NK-92 (cell line): Measurements from ENCODE around the gene FIGNL1.

Experiments used
- DNase-seq: peaks from one replicate; lab custom pipeline; 2025; ENCODE audit not compliant: unreplicated experiment; lab: John Stamatoyannopoulos, UW

The FIGNL1 gene

DNA sequence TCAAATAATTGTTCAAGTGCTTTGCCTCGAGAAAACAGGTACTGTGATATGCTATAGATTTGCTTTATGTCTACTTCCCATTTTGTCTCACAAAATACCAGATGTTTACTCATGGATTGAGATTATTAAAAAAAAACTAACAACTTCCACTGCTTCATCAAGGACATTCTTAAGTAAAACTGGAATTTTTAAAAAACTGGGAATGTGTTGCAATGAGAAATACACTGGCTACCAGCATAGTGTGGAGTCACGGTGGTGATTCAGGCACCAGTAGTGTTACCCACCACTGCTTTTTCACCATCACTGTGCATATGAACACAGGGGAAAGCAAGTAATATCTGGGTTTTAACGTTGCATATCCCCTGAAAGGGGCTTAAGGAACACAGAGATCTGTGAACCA lies 21.2 kb downstream of the FIGNL1 start:
- no peak for DNase-seq

DNA sequence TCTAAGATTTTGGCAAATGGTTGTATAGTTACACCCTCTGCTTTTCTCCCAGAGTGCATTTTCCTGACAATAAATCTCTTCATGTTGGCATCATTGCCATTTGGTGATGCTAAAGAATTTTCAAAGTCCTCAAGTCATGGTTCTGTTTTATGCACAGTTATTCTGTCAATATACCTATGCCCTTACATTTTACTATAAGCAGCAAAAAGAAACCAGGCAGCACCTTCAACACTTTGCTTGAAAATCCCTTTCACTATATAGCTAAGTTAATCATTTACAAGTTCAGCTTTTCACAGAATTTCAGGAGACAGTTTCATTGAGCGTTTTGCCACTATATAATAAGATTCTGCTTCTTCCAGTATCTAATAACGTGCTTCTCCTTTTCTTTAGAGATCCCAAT lies 22.6 kb downstream of the FIGNL1 start:
- DNase-seq, result no peak

DNA sequence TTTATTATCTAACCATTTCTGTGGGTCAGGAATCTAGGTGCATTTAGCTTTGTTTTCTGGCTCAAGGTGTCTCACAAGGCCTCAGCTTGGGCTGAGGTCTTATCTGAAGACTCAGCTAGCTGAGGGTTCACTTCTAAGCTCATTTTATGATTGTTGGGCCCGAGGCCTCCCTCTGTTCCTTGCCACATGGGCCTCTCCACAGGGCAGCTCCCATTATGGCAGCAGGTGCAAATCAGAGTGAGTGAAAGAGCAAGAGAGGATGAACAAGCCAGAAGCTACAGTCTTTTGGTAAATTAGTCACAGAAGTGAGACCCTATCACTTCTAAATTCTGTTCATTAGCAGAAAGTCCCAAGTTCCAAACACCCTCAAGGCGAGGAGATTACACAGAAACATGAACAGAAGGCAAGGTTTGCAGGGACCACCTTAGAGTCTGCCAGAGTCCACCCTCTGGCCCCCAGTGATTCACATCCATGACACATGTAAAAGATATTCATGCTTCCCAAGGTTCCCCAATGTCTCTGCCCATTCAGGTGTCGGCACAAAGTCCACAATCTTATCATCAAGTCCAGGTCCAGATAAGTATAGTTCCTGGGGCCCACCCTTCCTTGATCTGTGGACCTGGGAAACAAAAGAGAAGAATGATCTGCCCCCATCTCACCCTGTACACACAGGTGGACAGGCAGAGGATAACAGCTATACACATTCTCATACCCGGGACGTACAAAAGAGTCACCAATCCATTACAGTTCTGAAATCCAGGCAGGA lies 23.7 kb downstream of the FIGNL1 start:
- DNase-seq, result no peak

DNA sequence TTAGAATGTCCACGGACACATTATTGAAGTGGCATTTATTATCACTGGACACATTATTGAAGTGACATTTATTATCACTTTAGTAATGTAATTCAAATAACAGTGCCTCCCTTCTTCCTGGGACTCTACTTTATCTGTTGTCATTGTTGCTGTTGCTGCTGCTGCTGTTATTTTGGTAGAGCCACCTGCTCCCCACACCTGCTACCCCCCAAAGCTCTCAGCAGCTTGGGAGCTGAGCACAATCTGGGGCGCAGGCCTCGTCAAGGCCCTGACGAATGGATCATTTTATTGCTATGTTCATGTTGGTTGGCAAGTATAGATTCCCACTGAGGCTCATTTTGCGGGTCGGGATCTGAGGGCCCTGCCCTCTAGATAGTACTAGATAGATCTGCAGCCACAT lies 24.8 kb downstream of the FIGNL1 start:
- no peak for DNase-seq

DNA sequence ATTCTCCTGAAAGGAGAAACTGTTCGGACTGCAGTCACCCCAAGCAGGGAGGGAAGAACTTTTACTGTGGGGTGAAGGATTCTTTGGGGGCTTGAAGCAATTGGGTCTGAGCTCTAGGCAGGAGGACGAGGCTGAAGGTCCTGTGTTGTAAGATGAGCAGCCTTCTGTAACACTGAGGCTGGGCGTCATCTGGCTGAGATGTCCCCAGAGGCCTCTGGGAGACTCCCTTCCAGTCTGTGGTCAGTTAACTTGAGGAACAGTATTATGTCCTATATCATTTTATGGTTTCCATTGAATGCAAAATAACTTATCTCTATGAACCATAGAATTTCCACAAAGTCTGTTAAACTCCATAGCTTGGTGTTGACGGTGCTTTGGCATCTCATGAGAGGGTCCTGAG lies 26.3 kb downstream of the FIGNL1 start:
- no peak for DNase-seq

DNA sequence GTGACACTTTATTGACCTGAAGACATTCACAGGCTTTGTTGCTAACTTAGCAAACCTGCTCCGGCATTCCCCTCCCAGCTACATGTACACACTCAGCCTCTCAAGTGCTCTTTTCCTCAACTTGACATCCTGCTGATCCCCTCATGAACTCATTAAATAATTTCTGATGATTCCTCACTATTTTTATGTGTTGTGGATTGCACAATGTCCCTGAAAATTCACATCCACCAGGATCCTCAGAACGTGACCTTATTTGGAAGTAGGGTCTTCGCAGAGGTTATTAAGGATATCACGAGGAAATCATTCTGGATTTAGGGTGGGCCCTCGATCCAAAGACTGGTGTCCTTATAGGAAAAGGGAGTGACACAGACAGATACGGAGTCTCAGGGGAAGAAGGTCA lies 27.3 kb downstream of the FIGNL1 start:
- DNase-seq, result no peak

DNA sequence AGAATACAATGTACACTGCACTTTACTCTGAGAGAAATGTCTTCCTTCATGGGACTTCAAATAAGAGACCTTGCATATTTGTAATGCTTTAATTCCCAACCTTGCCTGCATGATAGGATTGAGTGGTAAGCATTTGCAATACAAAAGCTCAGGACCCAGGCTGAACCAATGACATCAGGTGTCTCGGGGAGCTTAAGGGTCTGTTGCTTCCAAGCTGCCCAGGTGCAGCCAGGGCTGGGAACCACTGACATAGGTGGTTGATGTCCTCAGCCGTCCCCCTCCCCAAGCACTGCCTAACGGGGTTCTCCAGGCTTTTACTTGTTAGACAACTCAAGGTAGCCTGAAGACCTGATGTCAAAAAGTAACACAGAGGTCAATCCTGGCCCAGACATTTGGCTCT lies 29.1 kb downstream of the FIGNL1 start:
- no peak for DNase-seq

DNA sequence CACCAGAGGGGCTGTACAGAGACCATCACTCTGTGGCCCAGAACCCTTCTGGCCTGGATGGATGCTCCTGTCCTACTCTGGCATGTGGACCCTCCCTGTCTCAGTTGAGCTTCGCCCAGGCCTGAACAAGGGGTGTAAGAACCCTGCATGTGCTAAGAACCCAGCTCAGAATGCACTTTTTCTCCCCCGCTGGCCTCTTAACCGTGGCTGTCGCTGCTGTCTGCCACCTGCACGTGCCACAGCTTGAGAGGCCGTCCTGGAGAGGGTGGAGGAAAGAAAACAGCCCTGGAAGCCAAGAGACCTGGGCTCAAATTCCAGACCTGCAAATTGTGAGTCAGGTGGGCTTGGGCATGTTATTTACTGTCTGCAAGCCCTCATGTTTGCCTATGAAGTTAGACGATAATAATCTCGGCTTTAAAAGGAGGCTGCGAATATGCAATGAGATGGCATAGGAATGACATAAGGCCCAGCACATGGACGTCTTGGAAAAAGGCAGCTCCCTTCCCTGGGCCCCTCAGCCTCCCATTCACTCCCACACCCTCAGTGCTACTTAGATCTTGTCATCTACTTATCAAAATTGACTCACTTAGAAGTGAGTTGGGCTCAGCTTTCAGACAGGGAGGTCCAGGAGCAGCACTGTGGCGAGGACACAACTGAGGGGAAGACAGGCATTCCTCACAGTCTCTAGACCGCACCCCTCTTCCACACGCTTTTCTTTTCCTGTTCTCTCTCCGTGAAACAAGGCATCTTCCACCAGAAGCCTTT lies 31.4 kb downstream of the FIGNL1 start:
- DNase-seq, result no peak

DNA sequence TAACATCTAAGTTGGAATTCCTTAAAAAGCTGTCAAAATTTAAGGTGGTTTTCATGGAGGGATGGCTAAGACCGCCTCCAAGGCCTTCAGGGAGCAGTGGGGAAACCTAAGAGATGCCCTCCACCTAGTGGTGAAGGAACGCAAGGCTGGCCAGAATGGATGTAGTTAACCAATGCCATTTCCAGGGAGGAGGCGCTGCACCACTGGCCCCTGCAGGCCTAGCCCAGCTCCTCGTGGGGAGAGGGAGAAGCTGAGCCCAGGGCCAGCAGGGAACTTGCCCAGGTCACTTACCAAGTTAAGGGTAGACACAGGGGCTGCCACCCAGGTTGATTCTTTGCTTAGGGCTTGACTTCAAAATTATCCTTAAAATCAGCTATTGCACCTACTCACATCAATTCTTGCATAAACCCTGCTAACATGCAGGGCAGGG lies 32.0 kb downstream of the FIGNL1 start:
- DNase-seq, result no peak

DNA sequence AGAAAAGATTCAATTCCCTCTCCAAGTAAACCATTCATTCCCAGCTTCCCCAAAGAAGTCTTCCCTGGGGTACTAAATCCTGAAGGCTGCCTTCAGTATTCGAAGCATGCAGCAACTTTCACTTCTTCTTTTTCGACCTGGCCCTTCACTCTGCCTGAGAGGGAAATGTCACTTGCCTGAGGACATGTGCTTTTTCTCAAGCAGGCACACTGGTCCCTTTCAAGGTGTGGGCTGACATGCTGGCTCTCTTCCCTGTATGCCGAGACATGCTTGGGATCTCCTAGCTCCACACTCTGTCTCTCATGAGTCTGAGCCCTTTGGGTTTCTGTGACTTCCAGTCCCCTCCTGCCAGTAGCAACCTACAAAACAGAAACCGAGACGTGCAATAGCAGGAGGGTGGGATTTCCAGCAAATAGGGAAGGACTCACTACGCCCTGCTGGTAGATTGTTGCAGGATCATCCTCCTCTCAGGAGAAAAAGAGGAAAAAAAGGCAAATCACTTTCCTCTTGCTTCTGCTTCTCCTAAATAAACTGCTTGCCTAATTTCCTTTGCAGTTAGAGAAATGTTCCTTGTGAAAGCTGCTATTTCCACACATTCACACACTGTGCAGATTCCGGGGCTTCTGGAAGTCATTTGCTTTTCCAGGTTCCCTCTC lies 33.5 kb downstream of the FIGNL1 start:
- DNase-seq, result no peak

DNA sequence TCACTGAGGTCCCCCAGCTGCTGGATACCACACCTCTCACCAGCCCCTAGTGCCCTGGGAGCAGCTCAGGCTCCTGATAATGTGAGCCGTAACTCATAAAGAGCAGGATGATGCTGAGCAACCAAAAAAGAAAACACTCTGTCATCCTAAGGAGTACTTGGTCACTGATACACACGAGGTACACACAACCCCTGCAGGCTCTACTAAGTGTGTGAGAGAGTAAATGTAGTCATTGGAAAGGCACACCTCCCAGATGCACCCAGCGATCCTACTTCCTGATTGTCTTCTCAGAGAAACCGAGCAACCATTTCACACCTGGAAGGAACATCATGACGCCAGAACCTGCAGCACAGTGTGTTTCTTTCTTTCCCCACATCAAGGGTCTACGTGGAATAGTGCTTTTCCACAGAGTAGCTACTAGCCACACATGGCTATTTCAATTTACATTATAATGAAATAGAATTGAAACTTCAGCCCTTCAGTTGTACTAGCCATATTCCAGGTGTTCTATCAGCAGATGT lies 34.2 kb downstream of the FIGNL1 start:
- DNase-seq, result no peak

DNA sequence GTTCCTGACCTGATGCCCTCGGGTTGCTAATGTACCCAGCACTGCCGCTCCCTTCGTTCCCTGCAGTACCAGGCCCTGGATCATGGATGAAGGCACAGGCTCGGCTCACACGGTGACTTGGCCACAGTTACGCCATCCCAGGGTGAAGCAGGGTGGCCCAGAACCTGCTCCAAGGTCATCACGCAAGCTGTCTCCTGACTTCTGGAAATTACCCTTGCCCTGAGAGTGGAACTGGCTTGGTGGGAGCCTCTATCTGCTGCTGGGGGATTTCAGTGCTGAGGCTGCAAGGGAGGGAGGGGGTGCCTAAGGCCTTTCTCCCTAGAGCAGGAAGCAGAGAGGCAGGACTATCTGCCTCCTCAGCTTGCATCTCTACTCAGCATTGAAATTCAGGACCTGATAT lies 36.6 kb downstream of the FIGNL1 start:
- no peak for DNase-seq

DNA sequence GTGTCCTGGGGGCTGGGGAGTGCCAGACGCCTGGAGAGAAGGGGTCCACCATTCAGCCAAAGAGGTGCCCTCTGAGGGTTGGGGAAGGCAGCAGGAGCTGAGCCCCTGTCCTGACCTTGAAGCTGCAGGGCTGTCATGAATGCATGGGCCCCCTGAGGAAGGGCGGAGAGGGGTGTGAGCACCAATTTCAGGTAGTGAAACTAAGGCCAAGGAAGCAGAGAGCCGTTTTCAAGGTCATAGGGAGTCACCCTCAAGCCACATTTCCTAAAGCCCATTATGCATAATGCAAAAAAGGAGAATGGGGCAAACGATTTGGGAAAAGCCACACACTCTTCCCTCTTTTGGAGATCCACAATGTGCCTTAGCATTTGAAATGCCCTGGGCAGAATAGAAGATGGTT lies 37.2 kb downstream of the FIGNL1 start:
- DNase-seq, result no peak

DNA sequence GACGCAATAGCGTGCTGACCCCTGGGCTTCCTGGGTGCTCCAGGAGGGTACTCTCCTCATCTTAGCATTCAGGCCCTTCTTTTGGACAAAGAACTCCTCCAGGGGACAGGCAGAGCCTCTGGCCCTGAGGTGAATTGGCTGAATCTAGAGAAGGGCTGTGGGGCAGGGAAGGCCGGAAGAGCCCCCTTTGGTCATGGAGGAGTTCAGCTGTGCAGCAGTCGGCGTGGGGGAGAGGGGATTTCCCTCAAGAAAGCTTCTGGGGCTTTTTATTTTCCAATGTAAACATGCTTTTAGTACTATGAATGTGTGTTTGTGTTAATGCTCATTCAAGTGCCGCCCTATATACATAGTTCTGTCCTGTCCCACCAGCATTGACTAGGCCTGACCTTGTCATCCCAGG lies 38.8 kb downstream of the FIGNL1 start:
- no peak for DNase-seq

DNA sequence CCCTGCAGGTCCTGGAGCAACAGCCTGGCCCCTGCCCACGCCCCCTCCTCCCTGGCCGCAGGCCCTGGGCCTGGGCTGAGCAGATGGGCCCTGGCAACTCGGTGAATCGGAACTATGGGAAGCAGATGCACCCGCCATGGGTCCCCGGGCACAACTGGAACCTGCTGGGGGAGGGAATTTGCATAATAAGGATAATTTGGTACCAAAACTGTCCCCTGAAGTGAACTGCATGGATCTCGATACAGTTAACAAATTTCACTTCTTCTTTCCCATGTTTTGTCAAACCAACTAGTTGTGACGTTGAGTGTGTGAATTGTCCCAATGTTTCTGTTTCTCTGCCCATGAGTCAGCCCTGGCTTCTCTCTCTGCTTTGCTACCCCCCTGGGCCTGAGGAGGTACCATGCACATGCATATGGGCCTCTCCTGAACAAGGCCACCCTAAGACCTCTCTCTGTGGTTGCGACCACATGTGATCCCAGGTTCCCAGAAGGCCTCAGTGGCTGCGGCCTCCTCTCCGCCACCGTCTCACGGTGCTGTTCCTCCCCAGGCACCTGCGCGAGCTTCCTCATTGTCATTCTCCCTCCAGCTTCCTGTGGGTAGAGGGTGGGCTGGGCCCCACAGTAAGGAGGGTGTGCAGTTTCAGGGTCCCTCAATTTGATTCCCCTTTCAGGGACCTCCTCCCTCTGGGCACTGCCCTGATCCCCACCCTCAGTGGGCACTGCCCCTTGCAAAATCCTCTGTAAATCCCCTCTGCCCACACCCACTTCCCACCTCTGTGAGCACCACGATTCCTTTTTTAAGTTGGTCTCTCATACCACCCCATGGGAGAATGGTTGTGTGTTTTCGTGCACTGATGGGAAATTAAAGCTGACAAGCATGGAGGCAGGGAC lies 40.0 kb downstream of the FIGNL1 start:
- DNase-seq, result no peak

DNA sequence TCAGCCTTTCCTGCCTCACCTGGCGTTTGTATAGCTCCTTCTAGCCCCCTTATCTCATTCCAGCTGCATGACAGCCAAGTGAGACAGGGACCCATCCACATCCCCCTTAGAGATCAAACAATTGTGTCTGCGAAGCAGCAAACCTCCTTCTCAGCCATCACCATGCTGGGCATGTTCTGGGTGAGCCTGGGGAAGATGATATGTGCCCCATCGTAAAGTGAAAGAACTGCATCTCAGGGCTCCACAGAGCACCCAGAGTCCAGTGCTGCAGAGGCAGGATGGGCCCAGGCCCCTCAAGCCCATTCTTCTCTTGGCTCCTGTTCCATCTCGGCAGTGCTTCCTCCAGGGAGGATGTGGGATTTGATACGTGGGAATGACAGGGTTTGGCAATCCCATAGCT lies 43.2 kb downstream of the FIGNL1 start:
- no peak for DNase-seq

DNA sequence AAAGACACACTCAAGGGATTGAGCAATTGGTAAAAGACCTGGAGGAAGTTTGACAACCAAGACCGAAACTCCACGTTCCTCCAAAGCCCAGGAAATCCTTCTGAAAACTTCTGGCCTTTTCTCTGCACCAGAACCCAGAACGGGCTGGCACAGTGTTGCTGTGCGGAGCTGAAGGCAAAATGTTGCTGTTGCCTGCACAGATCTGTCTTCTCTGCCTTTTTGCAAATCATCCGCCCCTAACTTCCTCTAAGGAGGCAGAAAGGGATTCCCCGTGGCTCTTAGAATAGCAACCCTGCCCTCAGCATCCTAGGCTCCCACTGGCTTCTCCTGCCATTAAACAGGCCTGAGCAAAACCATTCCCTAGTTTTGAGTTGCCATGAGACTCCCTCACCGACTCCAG lies 44.9 kb downstream of the FIGNL1 start:
- DNase-seq, result no peak

DNA sequence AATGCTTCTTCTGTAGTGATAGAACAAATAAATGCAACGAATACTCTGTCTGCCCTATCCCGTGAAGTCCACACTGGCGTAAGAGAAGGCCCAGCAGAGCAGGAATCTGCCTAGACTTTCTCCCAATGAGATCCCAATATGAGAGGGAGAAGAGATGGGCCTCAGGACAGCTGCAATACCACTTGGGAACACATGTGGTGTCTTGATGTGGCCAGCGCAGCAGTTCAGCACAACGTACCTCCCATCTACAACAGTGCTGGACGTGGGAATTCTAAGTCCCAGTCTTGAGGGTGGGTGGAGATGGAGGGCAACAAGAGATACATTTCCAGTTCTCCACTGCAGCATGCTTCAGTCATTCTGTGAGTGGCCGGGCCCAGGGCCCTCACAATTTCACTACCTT lies 45.8 kb downstream of the FIGNL1 start:
- no peak for DNase-seq

DNA sequence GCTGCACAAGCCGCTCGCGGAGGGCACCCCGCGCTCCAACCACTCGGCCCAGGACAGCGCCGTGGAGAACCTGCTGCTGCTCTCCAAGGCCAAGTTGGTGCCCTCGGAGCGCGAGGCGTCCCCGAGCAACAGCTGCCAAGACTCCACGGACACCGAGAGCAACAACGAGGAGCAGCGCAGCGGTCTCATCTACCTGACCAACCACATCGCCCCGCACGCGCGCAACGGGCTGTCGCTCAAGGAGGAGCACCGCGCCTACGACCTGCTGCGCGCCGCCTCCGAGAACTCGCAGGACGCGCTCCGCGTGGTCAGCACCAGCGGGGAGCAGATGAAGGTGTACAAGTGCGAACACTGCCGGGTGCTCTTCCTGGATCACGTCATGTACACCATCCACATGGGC lies 50.0 kb downstream of the FIGNL1 start:
- no peak for DNase-seq

DNA sequence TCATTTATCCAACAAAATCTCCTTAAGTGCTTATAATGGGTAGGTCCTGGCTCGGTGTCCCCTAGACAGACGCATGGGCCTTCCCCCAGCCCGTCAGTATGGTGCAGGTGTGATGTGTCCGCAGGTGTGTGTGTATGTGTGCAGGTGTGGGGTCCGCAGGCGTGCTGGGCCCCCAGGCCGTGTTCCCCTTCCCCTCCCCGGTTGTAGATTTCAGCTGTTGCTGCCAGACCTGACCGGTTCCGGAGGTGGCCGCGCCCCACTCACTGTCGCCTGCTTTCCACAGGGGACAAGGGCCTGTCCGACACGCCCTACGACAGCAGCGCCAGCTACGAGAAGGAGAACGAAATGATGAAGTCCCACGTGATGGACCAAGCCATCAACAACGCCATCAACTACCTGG lies 50.5 kb downstream of the FIGNL1 start:
- DNase-seq, result no peak

DNA sequence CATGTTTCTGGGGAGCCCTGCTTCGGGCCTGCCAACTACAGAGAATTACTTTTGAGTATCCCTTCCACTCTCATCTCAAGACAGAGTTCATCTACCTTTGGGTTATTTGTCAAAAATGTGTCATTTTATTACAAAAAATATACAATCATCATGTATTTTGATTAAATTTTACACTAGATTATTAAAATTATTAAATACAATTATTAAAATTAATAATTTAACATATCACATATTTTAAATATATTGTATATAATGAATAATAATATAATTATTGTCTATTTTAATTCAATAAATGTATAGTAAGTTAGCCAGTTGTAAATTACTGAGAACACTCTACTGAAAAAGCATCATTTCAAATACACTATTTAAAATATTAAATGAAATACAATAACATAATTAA lies 50.9 kb downstream of the FIGNL1 start:
- DNase-seq, result no peak
